Mesenchymal stem cell (in vitro differentiated cells and primary cell): ENCODE data around the gene TPBGL.

Experiments
- DNase-seq: peaks from one replicate; pipeline ENCODE4 v3.0.0-alpha.2; 2013
- H2AFZ ChIP-seq: one replicate; pipeline ENCODE4 v1.6.1; 2013; ENCODE audit warnings: low read depth, mild to moderate bottlenecking, control low read depth, inconsistent platforms, low read length, moderate library complexity
- H2AK5ac ChIP-seq: 2 replicates; pipeline ENCODE4 v1.6.1; 2013; ENCODE audit warnings: low read length, moderate library complexity, mild to moderate bottlenecking, inconsistent platforms; ENCODE audit not compliant: severe bottlenecking
- H2BK120ac ChIP-seq: one replicate; pipeline ENCODE4 v1.6.1; 2013; ENCODE audit warnings: low read depth, mild to moderate bottlenecking, inconsistent platforms, low read length, moderate library complexity
- H2BK12ac ChIP-seq, 2 experiments: one replicate each; pipeline ENCODE4 v1.6.1; 2013; ENCODE audit warnings: inconsistent platforms in 2 of 2, low read length in 2 of 2, mild to moderate bottlenecking in 2 of 2, moderate library complexity in 2 of 2, control low read depth in 1 of 2
- H2BK15ac ChIP-seq: one replicate; pipeline ENCODE4 v1.6.1; 2013; ENCODE audit warnings: mild to moderate bottlenecking, low read depth, inconsistent platforms; ENCODE audit not compliant: poor library complexity, severe bottlenecking
- H2BK5ac ChIP-seq: 2 replicates; pipeline ENCODE4 v1.6.1; 2013; ENCODE audit warnings: low read depth, mild to moderate bottlenecking, low read length, control low read depth, inconsistent platforms; ENCODE audit not compliant: poor library complexity, severe bottlenecking
- H3K14ac ChIP-seq, 2 experiments: one replicate each; pipeline ENCODE4 v1.6.1; 2013; ENCODE audit warnings: inconsistent platforms in 2 of 2, low read length in 2 of 2, control low read depth in 1 of 2, mild to moderate bottlenecking in 1 of 2, moderate library complexity in 1 of 2
- H3K18ac ChIP-seq, 2 experiments: one replicate each; pipeline ENCODE4 v1.6.1; 2013; ENCODE audit warnings: inconsistent platforms in 2 of 2, low read length in 2 of 2, control low read depth in 1 of 2, low read depth in 1 of 2, mild to moderate bottlenecking in 1 of 2
- H3K23ac ChIP-seq, 2 experiments: one replicate each; pipeline ENCODE4 v1.6.1; 2013; ENCODE audit warnings: inconsistent platforms in 2 of 2, low read length in 2 of 2, mild to moderate bottlenecking in 2 of 2, moderate library complexity in 2 of 2, control low read depth in 1 of 2
- H3K27ac ChIP-seq: 2 replicates; pipeline ENCODE4 v1.5.1; 2013; ENCODE audit warnings: mild to moderate bottlenecking, moderate library complexity, low read length, control low read depth, inconsistent platforms; ENCODE audit not compliant: poor library complexity, severe bottlenecking
- H3K27me3 ChIP-seq, 2 experiments: 2 replicates each; pipeline versions ENCODE4 v1.6.1 to v1.7.0; 2013; ENCODE audit warnings: low read length in 2 of 2, mild to moderate bottlenecking in 2 of 2, moderate library complexity in 2 of 2, control low read depth in 1 of 2, inconsistent platforms in 1 of 2; ENCODE audit not compliant: control insufficient read depth in 1 of 2, insufficient read depth in 1 of 2
- H3K36me3 ChIP-seq, 2 experiments: 2 replicates each; pipeline versions ENCODE4 v1.6.1 to v1.7.0; 2013; ENCODE audit warnings: low read length in 2 of 2, control low read depth in 1 of 2, inconsistent platforms in 1 of 2, low read depth in 1 of 2, mild to moderate bottlenecking in 1 of 2; ENCODE audit not compliant: insufficient read depth in 2 of 2, control insufficient read depth in 1 of 2
- H3K4ac ChIP-seq, 2 experiments: one replicate each; pipeline ENCODE4 v1.6.1; 2013; ENCODE audit warnings: inconsistent platforms in 2 of 2, low read length in 2 of 2, mild to moderate bottlenecking in 2 of 2, moderate library complexity in 2 of 2, control low read depth in 1 of 2, low read depth in 1 of 2
- H3K4me1 ChIP-seq: 2 replicates; pipeline ENCODE4 v1.6.1; 2013; ENCODE audit warnings: low read depth, low read length, control low read depth; ENCODE audit not compliant: control insufficient read depth, insufficient read depth
- H3K4me2 ChIP-seq: 2 replicates; pipeline ENCODE4 v1.6.1; 2013; ENCODE audit warnings: low read length, mild to moderate bottlenecking, inconsistent platforms; ENCODE audit not compliant: poor library complexity, severe bottlenecking
- H3K4me3 ChIP-seq, 2 experiments: 2 replicates each; pipeline versions ENCODE4 v1.5.1 to v1.7.0; 2013; ENCODE audit warnings: low read length in 2 of 2, mild to moderate bottlenecking in 2 of 2, control low read depth in 1 of 2, low read depth in 1 of 2; ENCODE audit not compliant: insufficient read depth in 1 of 2
- H3K79me1 ChIP-seq: replicated peaks from 2 replicates; pipeline ENCODE4 v1.6.1; 2013; ENCODE audit warnings: mild to moderate bottlenecking, control low read depth, low read length, inconsistent platforms; ENCODE audit not compliant: poor library complexity, severe bottlenecking
- H3K9ac ChIP-seq: 2 replicates; pipeline ENCODE4 v1.7.0; 2013; ENCODE audit warnings: mild to moderate bottlenecking, low read length, moderate library complexity
- H3K9me3 ChIP-seq: 2 replicates; pipeline ENCODE4 v1.7.0; 2013; ENCODE audit warnings: mild to moderate bottlenecking, low read length; ENCODE audit not compliant: control insufficient read depth
- H4K8ac ChIP-seq: one replicate; pipeline ENCODE4 v1.6.1; 2013; ENCODE audit warnings: inconsistent platforms, mild to moderate bottlenecking, low read length, moderate library complexity
- H4K91ac ChIP-seq: one replicate; pipeline ENCODE4 v1.6.1; 2013; ENCODE audit warnings: mild to moderate bottlenecking, low read length, inconsistent platforms
- WGBS: methylation state at CpG from one replicate; pipeline ENCODE4 v1.1.7; 2013; ENCODE audit warnings: mixed read lengths; 5-methylcytosine and 5-hydroxymethylcytosine counted together

TPBGL gene

GRCh38 chr11:75279273-75279672, 38.7 kb downstream of the TPBGL start:
- no peak overlapping the region for H2AK5ac ChIP-seq
- no peaks in the 10 kb centered on the region for H3K27me3 ChIP-seq
- H2AFZ ChIP-seq, result no peak overlapping the region
- H4K91ac ChIP-seq, result no peak overlapping the region
- no peak overlapping the region for H3K4me2 ChIP-seq
- no peak overlapping the region for H3K9ac ChIP-seq
- H3K18ac ChIP-seq, result no peak overlapping the region
- no peaks in the 10 kb centered on the region for H3K9me3 ChIP-seq
- H2BK15ac ChIP-seq, result no peak overlapping the region
- H3K36me3 ChIP-seq, result peaks cover 62 to 77% of the 10 kb centered on the region in 2 experiments
- H2BK12ac ChIP-seq, result no peak overlapping the region
- no peak overlapping the region for H2BK120ac ChIP-seq
- no peak overlapping the region for H3K23ac ChIP-seq
- H2BK5ac ChIP-seq, result no peak overlapping the region
- H4K8ac ChIP-seq, result no peak overlapping the region
- H3K14ac ChIP-seq, result no peak overlapping the region
- H3K4ac ChIP-seq, result no peak overlapping the region
- WGBS, result 64% methylated on average over 5 of the region's 5 CpGs
- no peak overlapping the region for H3K27ac ChIP-seq
- H3K4me1 ChIP-seq, result no peaks in the 10 kb centered on the region
- no peak overlapping the region for H3K4me3 ChIP-seq
- DNase-seq, result no peak
- no peaks in the 10 kb centered on the region for H3K79me1 ChIP-seq

- peaks cover 64 to 83% of the 10 kb centered on the region in 2 experiments for H3K36me3 ChIP-seq
- H2BK5ac ChIP-seq, result no peak overlapping the region
- no peak overlapping the region for H3K14ac ChIP-seq
- H3K23ac ChIP-seq, result no peak overlapping the region
- no peak overlapping the region for H3K4me2 ChIP-seq
- H3K27ac ChIP-seq, result no peak overlapping the region
- H4K8ac ChIP-seq, result no peak overlapping the region
- H2BK120ac ChIP-seq, result no peak overlapping the region
- no peaks in the 10 kb centered on the region for H3K4me1 ChIP-seq
- no peaks in the 10 kb centered on the region for H3K9me3 ChIP-seq
- no peak overlapping the region for H4K91ac ChIP-seq
- no peak overlapping the region for H3K18ac ChIP-seq
- peak overlapping the region; percentile 19 for H3K9ac ChIP-seq
- no peaks in the 10 kb centered on the region for H3K79me1 ChIP-seq
- no peak overlapping the region for H3K4ac ChIP-seq
- peak; percentile 77 for DNase-seq
- H2AK5ac ChIP-seq, result no peak overlapping the region
- no peak overlapping the region for H2AFZ ChIP-seq
- no peak overlapping the region for H3K4me3 ChIP-seq
- no peak overlapping the region for H2BK12ac ChIP-seq
- no peaks in the 10 kb centered on the region for H3K27me3 ChIP-seq
- no peak overlapping the region for H2BK15ac ChIP-seq
- WGBS, result 25% methylated on average over 8 of the region's 9 CpGs
Observed at GRCh38 chr11:75280227-75280701, 39.7 kb downstream of the TPBGL start.

GRCh38 chr11:75280770-75281468, 40.3 kb downstream of the TPBGL start:
- H3K14ac ChIP-seq, result no peak overlapping the region
- H3K9ac ChIP-seq, result peak overlapping the region; percentile 19
- WGBS, result 93% methylated on average over 15 of the region's 15 CpGs
- H3K36me3 ChIP-seq, result peaks cover 68 to 84% of the 10 kb centered on the region in 2 experiments
- H2BK12ac ChIP-seq, result no peak overlapping the region
- H3K79me1 ChIP-seq, result no peaks in the 10 kb centered on the region
- H3K27ac ChIP-seq, result no peak overlapping the region
- H2AFZ ChIP-seq, result no peak overlapping the region
- no peak overlapping the region for H2AK5ac ChIP-seq
- H4K91ac ChIP-seq, result no peak overlapping the region
- no peak overlapping the region for H2BK5ac ChIP-seq
- no peak overlapping the region for H3K23ac ChIP-seq
- H2BK15ac ChIP-seq, result no peak overlapping the region
- no peak overlapping the region for H3K18ac ChIP-seq
- H3K4me2 ChIP-seq, result no peak overlapping the region
- no peaks in the 10 kb centered on the region for H3K4me1 ChIP-seq
- H3K27me3 ChIP-seq, result no peaks in the 10 kb centered on the region
- no peaks in the 10 kb centered on the region for H3K9me3 ChIP-seq
- no peak for DNase-seq
- H3K4me3 ChIP-seq, result no peak overlapping the region
- H3K4ac ChIP-seq, result peak overlapping the region in 1 of 2 experiments; percentile 41
- no peak overlapping the region for H2BK120ac ChIP-seq
- H4K8ac ChIP-seq, result peak overlapping the region; percentile 20

GRCh38 chr11:75281469-75282095, 41.0 kb downstream of the TPBGL start:
- H2BK120ac ChIP-seq, result no peak overlapping the region
- no peak overlapping the region for H4K8ac ChIP-seq
- H2BK12ac ChIP-seq, result no peak overlapping the region
- H2BK15ac ChIP-seq, result no peak overlapping the region
- H2AFZ ChIP-seq, result no peak overlapping the region
- no peaks in the 10 kb centered on the region for H3K4me1 ChIP-seq
- H2BK5ac ChIP-seq, result no peak overlapping the region
- no peak overlapping the region for H3K4ac ChIP-seq
- no peaks in the 10 kb centered on the region for H3K79me1 ChIP-seq
- no peak overlapping the region for H3K18ac ChIP-seq
- no peaks in the 10 kb centered on the region for H3K27me3 ChIP-seq
- H3K9ac ChIP-seq, result no peak overlapping the region
- H3K36me3 ChIP-seq, result peaks cover 67 to 79% of the 10 kb centered on the region in 2 experiments
- H3K27ac ChIP-seq, result no peak overlapping the region
- 93% methylated on average over 10 of the region's 10 CpGs for WGBS
- H3K9me3 ChIP-seq, result no peaks in the 10 kb centered on the region
- H3K4me2 ChIP-seq, result no peak overlapping the region
- H3K14ac ChIP-seq, result no peak overlapping the region
- no peak for DNase-seq
- H3K4me3 ChIP-seq, result no peak overlapping the region
- no peak overlapping the region for H2AK5ac ChIP-seq
- H3K23ac ChIP-seq, result no peak overlapping the region
- no peak overlapping the region for H4K91ac ChIP-seq
